Measurements from ENCODE around the gene ACSBG1. TPM values are rescaled to one million over a fixed set of nuclear protein-coding genes. Genes with fewer than 3 reads are reported as not detected.
A peak's percentile ranks its signal among the peaks of the same experiment; 100 is the strongest.

ACSBG1 gene
- total RNA-seq, 1 donor from 2014 or later = 0.07 TPM

DNA sequence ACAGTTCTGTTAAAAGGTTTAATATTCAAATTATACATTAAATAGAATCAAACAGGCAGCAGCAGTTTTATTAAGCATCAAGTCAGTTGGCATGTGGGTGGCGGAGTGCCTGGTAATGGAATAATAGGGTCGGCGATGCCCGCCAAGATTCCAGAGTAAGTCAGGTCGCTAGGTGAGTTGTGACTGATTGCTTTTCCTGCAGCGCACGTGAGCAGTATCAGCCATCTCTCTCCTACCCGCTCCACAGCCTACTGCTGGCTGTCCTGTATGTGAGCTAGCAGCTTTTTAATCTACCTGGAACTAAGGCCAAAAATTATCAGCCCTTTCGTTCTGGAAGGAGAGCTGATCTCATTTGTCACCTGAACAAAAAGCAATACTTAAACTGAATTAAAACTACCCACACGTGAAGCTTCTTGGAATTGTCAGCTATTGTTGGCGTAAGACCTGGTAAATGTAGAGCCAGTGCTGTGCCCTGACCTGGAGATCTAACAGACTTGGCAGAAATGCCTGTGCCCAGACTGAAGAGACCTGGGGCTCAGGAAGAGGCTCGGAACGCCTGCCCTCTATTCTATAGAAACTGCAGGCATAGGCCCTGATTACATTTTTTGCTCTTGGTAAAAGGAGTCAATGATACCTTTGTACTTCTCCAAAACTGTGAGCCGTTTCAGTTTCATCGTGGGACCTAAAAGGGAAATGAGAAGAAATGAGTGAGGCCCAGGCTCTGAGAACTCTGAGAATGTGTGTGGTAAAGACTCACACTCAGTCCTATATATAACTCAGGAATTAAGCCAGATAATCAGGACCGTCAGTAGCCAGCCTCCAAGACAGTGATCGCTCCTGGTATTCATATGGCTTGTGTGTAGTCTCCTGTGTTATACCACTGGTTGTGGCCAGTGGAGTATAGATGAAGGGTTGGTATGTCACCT lies 63.3 kb downstream of the ACSBG1 start:
- Mint-ChIP-seq H3K4me3 (peak overlapping the region; percentile 77), H3K4me1 (peaks cover 92% of the 10 kb centered on the region)
- no peak for DNase-seq

GRCh38 chr15:78168608-78169007 lies 65.8 kb downstream of the ACSBG1 start:
- intact Hi-C loops (cut with micrococcal nuclease) = no loop called here
- TF ChIP-seq, protein P1, sequence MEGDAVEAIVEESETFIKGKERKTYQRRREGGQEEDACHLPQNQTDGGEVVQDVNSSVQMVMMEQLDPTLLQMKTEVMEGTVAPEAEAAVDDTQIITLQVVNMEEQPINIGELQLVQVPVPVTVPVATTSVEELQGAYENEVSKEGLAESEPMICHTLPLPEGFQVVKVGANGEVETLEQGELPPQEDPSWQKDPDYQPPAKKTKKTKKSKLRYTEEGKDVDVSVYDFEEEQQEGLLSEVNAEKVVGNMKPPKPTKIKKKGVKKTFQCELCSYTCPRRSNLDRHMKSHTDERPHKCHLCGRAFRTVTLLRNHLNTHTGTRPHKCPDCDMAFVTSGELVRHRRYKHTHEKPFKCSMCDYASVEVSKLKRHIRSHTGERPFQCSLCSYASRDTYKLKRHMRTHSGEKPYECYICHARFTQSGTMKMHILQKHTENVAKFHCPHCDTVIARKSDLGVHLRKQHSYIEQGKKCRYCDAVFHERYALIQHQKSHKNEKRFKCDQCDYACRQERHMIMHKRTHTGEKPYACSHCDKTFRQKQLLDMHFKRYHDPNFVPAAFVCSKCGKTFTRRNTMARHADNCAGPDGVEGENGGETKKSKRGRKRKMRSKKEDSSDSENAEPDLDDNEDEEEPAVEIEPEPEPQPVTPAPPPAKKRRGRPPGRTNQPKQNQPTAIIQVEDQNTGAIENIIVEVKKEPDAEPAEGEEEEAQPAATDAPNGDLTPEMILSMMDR (IDR thresholded peaks at IDR 0.05) = no peak
- peaks cover 72% of the 10 kb centered on the region for H3K4me1 Mint-ChIP-seq
- no peaks in the 10 kb centered on the region for H3K27me3 Mint-ChIP-seq
- H3K9me3 Mint-ChIP-seq = no peaks in the 10 kb centered on the region
- CTCF ChIA-PET = interaction anchor here (1.0 to 3.2 kb wide), 2 partner anchors 27 to 55 kb away, joined by 3 to 15 read pairs; no protein-coding TSS in a partner anchor
- DNase-seq (no peak), ATAC-seq (ENCODE audit: low read depth) (peak; percentile 28)
- H3K4me3 Mint-ChIP-seq = peak overlapping the region; percentile 58
- H3K27ac Mint-ChIP-seq = peak overlapping the region; percentile 86
- POLR2A ChIA-PET = interaction anchor here (0.7 to 2.2 kb wide), 3 partner anchors 19 to 186 kb away, joined by 3 to 8 read pairs (median 5); partner anchors contain the start of gene IDH3A
- H3K36me3 Mint-ChIP-seq (ENCODE audit: low read depth) = peaks cover 67% of the 10 kb centered on the region

More for the DNA sequence above, 63.3 kb downstream of the ACSBG1 start:
- Mint-ChIP-seq H3K36me3 (ENCODE audit: low read depth) (peaks cover 46% of the 10 kb centered on the region), H3K27me3 (no peaks in the 10 kb centered on the region), H3K9me3 (no peaks in the 10 kb centered on the region), H3K27ac (peak overlapping the region; percentile 95)
- TF ChIP-seq, protein P1 (IDR thresholded peaks at IDR 0.05) = no peak
- intact Hi-C loops (cut with micrococcal nuclease) = loop anchor here (1.0 to 10.0 kb wide), 4 partner anchors 22 to 176 kb away; partner anchors contain the start of genes CIB2 and IDH3A
- POLR2A ChIA-PET = interaction anchor here (0.6 to 6.3 kb wide), 6 partner anchors 22 to 266 kb away, joined by 3 to 86 read pairs (median 4); partner anchors contain the start of genes CIB2, IDH3A and IREB2
- peak; percentile 73 for ATAC-seq (ENCODE audit: low read depth)
- CTCF ChIA-PET = interaction anchor here (1.5 to 3.1 kb wide), 3 partner anchors 24 to 40 kb away, joined by 5 to 13 read pairs (median 5); no protein-coding TSS in a partner anchor

DNA sequence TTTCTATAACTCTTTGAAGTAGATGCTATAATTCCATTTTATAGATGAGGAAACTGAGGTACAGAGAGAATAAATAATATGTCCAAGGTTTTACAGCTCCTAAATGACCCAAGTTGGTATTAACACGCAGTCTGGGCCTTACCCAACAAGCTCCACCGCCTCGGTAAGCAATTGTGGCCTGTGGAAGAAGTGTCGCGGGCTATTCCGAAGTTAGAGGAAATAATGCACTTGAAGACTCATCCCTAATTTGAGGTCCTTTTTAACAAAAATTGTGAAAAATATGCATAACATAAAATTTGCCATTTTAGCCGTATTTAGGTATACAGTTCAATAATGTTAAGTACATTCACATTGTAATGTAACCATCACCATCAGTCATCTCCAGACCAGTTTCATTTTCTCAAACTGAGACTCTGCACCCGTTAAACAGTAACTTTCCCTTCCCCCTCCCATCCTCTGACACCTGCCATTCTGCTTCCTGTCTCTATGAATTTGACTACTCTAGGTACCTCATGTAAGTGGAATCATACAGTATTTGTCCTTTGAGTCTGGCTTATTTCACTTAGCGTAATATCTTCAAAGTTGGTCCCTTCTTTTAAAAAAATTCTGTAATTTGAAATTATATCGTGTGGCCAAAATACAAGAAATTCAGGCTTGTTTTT lies 67.0 kb downstream of the ACSBG1 start:
- Mint-ChIP-seq H3K4me1 (peaks cover 59% of the 10 kb centered on the region), H3K4me3 (peak overlapping the region; percentile 61), H3K27me3 (no peaks in the 10 kb centered on the region), H3K27ac (peak overlapping the region; percentile 90), H3K36me3 (ENCODE audit: low read depth) (peaks cover 72% of the 10 kb centered on the region), H3K9me3 (no peaks in the 10 kb centered on the region)
- DNase-seq = no peak
- CTCF ChIA-PET = interaction anchor here (3.2 kb wide), 1 partner anchor 28 kb away, joined by 15 read pairs; no protein-coding TSS in a partner anchor
- ATAC-seq (ENCODE audit: low read depth) = peak; percentile 73
- intact Hi-C loops (cut with micrococcal nuclease) = loop anchor here (1.0 kb wide), 2 partner anchors 11 to 18 kb away; partner anchors contain the start of gene IDH3A
- TF ChIP-seq, protein P1 (IDR thresholded peaks at IDR 0.05) = no peak
- POLR2A ChIA-PET = interaction anchor here (0.6 to 2.2 kb wide), 4 partner anchors 15 to 35 kb away, joined by 3 to 8 read pairs (median 6); partner anchors contain the start of gene IDH3A

- Mint-ChIP-seq H3K4me1 (peaks cover 26% of the 10 kb centered on the region), H3K4me3 (no peak overlapping the region), H3K27ac (no peak overlapping the region), H3K27me3 (no peaks in the 10 kb centered on the region), H3K9me3 (no peaks in the 10 kb centered on the region), H3K36me3 (ENCODE audit: low read depth) (peaks cover 81% of the 10 kb centered on the region)
- DNase-seq (no peak), ATAC-seq (ENCODE audit: low read depth) (no peak)
- intact Hi-C loops (cut with micrococcal nuclease) = no loop called here
- ChIA-PET POLR2A (interaction anchor here (0.8 to 1.3 kb wide), 2 partner anchors 8 to 131 kb away, joined by 4 to 8 read pairs; no protein-coding TSS in a partner anchor), CTCF (no interaction called here)
- TF ChIP-seq, protein P1 (IDR thresholded peaks at IDR 0.05) = no peak
Measured at GRCh38 chr15:78164010-78164409, 70.4 kb downstream of the ACSBG1 start.

All from activated B cell treated with CpG ODN at 0.5 μM for 24 hours (primary cell).